Cardiac fibroblast (primary cell): Measurements from ENCODE around the gene SHPK.

Experiments used
- DNase-seq, 2 donors: peaks; one replicate each; pipeline versions ENCODE4 v3.0.0 to v3.0.0-alpha.2; 2010; ENCODE audit warnings: low read depth in 2 of 2
- H3K4me3 ChIP-seq, 2 donors: replicated peaks in 1 of 2; 1 replicate in 1 of 2; 2 replicates in 1 of 2; pipeline ENCODE4 v1.5.1; 2011; ENCODE audit warnings: low read depth in 2 of 2, low read length in 2 of 2, mild to moderate bottlenecking in 2 of 2, moderate library complexity in 1 of 2
- TF ChIP-seq, protein P1 (sequence below): IDR thresholded peaks from one replicate; pipeline ENCODE4 v1.5.1; 2011; ENCODE audit warnings: low read depth, mild to moderate bottlenecking, low read length, inconsistent platforms

SHPK gene

DNA sequence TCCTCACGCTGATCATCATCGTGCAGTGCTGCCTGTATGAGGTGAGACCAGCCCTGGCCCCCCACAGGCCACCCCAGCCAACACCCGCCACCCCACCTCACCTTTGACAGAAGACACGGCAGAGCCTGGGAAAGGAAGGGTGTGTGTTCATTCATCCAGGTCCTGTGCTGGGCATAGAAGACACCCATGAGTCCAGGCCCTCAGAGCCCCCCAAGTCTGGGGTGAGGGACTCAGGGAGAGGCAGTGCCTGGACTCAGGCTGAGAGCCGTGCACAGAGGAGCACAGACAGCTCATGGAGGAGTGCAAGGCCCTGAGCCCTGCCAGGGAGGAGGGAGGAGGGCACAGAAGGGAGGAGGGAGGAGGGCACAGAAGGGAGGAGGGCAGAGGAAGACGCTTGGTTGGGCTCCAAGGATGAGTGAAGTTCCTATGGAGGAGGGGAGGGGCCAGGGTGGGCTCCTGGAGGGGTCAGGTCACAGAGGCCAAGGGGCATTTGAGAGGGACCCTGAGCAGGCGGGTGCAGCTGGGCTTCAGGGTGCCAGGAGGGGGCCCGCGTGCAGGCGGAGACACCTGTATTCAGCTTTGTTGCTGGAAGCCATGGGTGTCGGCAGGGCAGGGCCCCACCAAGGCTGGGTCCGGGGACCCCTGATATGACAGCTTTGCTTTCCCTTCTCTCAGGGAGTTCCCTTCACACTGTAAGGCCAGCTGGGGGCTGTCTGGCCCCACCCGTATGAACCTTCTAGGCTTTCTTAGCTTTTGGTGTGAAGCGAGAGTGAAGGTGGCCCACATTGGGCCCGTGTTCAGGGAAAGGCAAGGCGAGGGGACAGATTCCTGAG is 20.9 kb upstream of the SHPK start:
- DNase-seq: no peak
- TF ChIP-seq, protein P1, sequence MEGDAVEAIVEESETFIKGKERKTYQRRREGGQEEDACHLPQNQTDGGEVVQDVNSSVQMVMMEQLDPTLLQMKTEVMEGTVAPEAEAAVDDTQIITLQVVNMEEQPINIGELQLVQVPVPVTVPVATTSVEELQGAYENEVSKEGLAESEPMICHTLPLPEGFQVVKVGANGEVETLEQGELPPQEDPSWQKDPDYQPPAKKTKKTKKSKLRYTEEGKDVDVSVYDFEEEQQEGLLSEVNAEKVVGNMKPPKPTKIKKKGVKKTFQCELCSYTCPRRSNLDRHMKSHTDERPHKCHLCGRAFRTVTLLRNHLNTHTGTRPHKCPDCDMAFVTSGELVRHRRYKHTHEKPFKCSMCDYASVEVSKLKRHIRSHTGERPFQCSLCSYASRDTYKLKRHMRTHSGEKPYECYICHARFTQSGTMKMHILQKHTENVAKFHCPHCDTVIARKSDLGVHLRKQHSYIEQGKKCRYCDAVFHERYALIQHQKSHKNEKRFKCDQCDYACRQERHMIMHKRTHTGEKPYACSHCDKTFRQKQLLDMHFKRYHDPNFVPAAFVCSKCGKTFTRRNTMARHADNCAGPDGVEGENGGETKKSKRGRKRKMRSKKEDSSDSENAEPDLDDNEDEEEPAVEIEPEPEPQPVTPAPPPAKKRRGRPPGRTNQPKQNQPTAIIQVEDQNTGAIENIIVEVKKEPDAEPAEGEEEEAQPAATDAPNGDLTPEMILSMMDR: no peak
- no peak overlapping the region for H3K4me3 ChIP-seq

DNA sequence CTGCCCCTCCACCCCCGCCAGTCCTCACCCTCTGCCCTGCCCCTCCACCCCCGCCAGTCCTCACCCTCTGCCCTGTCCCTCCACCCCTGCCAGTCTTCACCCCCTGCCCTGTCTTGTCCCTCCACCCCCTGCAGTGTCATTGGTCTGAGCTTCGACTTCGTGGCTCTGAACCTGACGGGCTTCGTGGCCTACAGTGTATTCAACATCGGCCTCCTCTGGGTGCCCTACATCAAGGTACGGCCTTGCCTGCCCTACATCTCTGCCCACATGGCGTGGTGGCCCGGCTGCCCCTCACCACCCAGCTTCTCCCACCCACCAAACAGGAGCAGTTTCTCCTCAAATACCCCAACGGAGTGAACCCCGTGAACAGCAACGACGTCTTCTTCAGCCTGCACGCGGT is 20.3 kb upstream of the SHPK start:
- TF ChIP-seq, protein P1: no peak
- no peak overlapping the region for H3K4me3 ChIP-seq
- no peak for DNase-seq

DNA sequence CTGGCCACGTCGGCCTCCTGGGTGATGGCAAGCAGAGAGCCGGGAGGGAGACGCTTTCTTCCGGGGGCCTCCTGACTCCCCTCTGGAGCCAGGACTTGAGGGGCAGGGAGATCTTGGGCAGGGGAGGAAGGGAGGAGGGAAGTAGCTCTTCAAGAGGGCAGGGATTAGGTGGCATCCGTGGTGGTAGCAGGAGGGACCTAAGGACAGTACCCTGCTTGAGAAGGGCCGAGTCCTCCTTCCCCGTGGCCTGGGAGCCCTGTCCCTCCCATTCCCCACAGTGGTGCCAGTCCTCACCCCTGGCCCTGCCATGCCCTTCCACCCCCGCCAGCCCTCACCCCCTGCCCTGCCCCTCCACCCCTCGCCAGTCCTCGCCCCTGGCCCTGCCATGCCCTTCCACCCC is 19.7 kb upstream of the SHPK start:
- no peak overlapping the region for H3K4me3 ChIP-seq
- TF ChIP-seq, protein P1: no peak
- no peak for DNase-seq

DNA sequence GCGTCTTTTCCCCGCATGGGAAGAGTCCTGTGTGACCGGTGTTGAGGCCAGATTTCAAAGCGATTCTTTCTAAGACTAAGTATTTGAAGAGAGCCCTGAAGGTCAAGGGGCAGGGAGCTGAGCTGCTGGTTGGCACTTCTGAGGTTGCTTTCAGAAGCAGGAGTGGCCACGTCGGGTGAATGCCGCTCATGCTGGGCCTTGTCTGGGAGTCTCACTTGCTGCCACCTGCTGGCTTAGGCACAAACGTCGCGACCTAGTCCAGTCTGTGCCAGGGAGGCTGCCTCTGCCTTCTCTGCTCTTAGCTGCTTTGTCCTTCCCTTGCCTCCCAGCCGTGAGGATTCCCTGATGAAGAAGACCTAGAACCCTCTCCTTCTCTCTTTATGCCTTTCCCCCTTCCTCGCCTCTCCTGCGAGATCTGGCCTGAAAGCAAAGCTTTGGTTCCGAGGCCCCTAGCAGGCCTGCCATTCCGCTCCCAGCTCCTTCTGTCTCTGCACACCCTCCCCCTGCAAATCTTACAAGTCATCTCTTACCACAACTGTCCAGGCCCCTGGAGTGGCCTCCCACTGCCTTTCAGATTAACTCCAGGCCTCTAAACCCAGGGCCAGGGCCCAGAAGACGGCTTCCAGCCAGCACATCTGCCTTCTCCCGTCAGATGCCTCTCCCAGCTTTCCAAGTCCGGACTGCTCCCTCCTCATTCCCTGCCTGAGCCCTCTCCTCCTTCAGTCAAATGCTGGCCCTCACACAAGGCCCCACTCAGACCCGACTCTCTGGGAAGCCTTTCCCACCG is 11.9 kb upstream of the SHPK start:
- no peak overlapping the region for H3K4me3 ChIP-seq
- TF ChIP-seq, protein P1: peak; percentile 53
- peak; percentile 67 to 73 for DNase-seq

DNA sequence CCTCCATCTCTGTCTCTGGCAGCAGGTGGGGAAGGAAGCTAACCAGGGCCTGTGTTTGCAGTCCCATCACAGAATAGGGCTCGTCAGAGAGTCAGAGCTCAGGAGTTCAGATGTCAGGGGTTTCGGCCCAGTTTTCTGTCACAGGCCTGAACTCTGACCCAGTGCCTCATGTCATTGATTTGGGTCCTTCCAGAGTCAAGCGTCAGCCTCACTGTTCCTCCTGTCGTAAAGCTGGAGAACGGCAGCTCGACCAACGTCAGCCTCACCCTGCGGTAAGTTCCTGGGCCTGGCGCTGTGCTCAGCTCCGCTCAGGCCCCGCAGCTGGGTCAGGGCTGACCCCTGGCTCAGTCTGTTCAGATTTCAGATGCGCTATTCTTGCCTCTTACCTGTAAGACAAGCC is 11.2 kb upstream of the SHPK start:
- no peak overlapping the region for H3K4me3 ChIP-seq
- DNase-seq: no peak
- TF ChIP-seq, protein P1: no peak

DNA sequence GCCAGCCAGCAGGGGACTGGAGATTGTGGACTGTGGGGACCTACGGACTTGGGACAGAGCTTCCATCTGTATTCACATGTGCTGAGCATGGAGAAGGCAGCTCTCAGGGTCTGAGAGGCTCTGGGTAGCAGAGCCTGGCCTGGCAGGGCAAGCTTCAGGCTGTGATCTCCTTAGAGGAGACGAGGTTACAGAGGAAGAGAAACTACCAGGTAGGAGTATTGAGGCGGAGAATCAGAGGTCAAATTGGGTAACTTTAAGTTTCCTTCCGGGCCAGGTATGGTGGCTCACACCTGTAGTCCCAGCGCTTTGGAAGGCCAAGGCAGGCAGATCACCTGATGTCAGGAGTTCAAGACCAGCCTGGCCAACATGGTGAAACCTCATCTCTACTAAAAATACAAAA is 9.3 kb upstream of the SHPK start:
- no peak for DNase-seq
- TF ChIP-seq, protein P1: no peak
- no peak overlapping the region for H3K4me3 ChIP-seq
